SK-N-MC (cell line): ENCODE measurements around the gene TMEM120B.
"Not testable (repeated sequence)": the region's sequence is repeated elsewhere in the genome, so short reads cannot be mapped to it uniquely, and the experiment has no call there.

Experiments
- DNase-seq: peaks from one replicate; pipeline ENCODE4 v3.0.0-alpha.2; 2011; ENCODE audit warnings: low read depth, low spot score
- H3K27ac ChIP-seq: fragments of 200-600 bp; sonication (generic); 2 replicates; pipeline ENCODE4 v1.5.1; 2016; ENCODE audit warnings: mixed run types
- H3K36me3 ChIP-seq: fragments of 200-600 bp; sonication (generic); 2 replicates; pipeline ENCODE4 v1.6.1; 2017; ENCODE audit warnings: antibody characterized with exemption, low read length, mixed read lengths; ENCODE audit not compliant: insufficient read depth
- H3K4me3 ChIP-seq: fragments of 200-600 bp; sonication (generic); 2 replicates; pipeline ENCODE4 v1.5.1; 2016
- H3K9ac ChIP-seq: fragments of 200-600 bp; sonication (generic); 2 replicates; pipeline ENCODE4 v1.8.0; 2017; ENCODE audit warnings: mixed run types, mixed read lengths; ENCODE audit not compliant: insufficient read length
- H3K9me3 ChIP-seq: fragments of 200-600 bp; sonication (generic); 2 replicates; pipeline ENCODE4 v1.6.1; 2017; ENCODE audit warnings: low read depth, mild to moderate bottlenecking, antibody characterized with exemption, low read length, moderate library complexity, mixed read lengths
- EZH2 ChIP-seq: fragments of 200-600 bp; sonication (generic); IDR thresholded peaks from one replicate; pipeline ENCODE4 v1.6.1; 2017; ENCODE audit warnings: antibody characterized with exemption
- FOXP2 ChIP-seq: optimal IDR thresholded peaks from 2 replicates; pipeline ENCODE3; 2011; ENCODE audit warnings: mild to moderate bottlenecking, moderate library complexity; ENCODE audit not compliant: insufficient read depth; ENCODE audit errors: extremely low read length, control extremely low read depth
- POLR2AphosphoS5 ChIP-seq: IDR thresholded peaks from 2 replicates; pipeline ENCODE4 v1.6.1; 2012; ENCODE audit warnings: mild to moderate bottlenecking, low read depth, low read length, borderline replicate concordance

Gene TMEM120B

GRCh38 chr12:121788176-121788818 lies 75.7 kb downstream of the TMEM120B start:
- Histone ChIP-seq H3K9ac (no peak overlapping the region), H3K27ac (no peak overlapping the region), H3K4me3 (no peak overlapping the region), H3K9me3 (no peaks in the 10 kb centered on the region), H3K36me3 (no peaks in the 10 kb centered on the region)
- no peak for DNase-seq
- TF ChIP-seq EZH2 (no peak), POLR2AphosphoS5 (no peak), FOXP2 (no peak)

DNA sequence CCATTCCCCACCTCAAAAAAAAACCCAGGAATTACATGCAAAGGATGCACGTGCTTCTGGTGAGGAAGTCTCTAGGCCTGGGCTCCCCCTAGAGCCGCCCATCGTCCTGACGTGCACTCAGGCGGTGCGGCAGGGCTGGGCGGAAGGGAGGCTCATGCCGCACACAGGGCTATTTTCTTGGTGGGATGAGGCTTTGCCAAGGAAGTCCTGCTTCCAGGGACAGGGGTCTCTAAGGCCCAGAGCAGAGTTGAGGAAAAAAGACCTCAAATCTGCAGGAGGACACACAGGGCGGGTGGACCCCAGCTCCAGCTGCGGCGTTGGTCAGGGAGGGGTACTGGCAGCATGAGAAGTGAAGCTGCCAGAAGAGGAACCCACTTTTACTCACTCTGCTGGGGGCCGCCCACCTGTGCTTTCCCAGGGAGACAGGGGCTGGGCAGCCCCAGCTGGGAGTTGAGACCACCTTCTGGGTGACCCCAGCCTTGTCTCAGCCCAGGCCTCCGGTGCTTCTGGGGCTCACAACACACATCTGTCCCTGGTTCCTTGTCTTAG lies 76.8 kb downstream of the TMEM120B start:
- H3K27ac ChIP-seq, result no peak overlapping the region

DNA sequence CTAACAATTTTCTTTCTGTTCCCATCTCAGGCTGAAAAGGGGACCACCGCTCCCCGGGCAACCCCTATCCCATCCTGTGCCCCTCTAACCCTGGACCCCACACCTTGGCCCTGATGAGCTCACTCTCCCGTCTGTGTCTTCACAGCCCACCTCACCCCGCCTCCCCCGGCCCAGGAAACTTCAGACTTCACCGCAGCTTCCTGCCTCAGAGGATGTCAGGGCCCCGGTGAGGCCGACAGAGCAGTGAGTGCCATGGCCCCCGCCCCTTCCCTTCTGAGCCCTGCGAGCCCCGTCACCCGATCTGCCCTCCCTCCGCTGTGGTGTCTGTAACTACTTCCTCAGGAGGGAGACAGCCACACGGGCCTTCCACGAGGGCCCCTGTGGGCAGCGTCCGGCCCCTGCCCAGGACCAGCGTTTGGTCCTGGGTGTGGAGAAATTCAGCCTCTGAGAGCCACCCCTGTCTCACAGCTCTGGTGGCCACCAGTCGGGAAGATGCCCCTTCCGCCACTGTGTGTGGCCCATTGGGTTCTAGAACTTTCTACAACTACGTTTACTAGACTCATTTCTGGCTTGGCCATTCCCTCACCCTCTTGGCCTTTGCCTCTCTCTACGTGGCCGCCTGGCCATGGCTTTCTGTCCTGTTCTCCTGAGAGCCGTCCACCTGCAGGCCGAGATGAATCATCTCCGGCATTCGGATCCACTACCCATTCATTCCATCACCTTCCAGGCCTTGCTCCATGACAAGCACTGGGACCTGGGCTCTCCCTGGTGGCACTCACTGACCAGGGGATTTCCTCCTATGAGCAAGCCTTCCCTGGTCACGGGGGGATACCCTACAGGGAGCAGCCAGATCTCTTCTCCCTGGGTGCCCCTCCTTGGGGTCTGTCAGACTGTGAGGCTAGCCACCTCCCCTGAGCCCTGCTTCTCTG lies 77.5 kb downstream of the TMEM120B start:
- Histone ChIP-seq H3K9me3 (no peaks in the 10 kb centered on the region), H3K27ac (no peak overlapping the region), H3K4me3 (no peak overlapping the region), H3K9ac (no peak overlapping the region), H3K36me3 (no peaks in the 10 kb centered on the region)
- no peak for TF ChIP-seq FOXP2
- TF ChIP-seq EZH2, result no peak
- TF ChIP-seq POLR2AphosphoS5, result no peak
- DNase-seq, result no peak

More for the DNA sequence above, 76.8 kb downstream of the TMEM120B start:
- TF ChIP-seq FOXP2 (no peak), POLR2AphosphoS5 (no peak), EZH2 (no peak)
- no peak for DNase-seq
- no peaks in the 10 kb centered on the region for H3K9me3 ChIP-seq
- H3K9ac ChIP-seq, result no peak overlapping the region
- H3K36me3 ChIP-seq, result no peaks in the 10 kb centered on the region
- no peak overlapping the region for H3K4me3 ChIP-seq

DNA sequence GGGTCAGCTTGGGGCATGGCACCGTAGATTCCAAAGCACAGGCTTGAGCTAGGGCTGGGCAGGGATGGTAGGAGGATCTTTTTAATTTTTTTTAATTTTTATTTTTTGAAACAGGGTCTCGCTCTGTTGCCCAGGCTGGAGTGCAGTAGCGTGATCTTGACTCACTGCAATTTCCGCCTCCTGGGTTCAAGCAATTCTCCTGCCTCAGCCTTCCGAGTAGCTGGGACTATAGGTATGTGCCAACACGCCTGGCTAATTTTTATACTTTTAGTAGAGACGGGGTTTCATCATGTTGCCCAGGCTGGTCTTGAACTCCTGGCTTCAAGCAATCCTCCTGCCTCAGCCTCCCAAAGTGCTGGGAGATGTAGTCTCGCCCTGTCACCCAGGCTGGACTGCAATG lies 78.2 kb downstream of the TMEM120B start:
- not testable (repeated sequence) for H3K9ac ChIP-seq, H3K27ac ChIP-seq, H3K36me3 ChIP-seq, DNase-seq, H3K4me3 ChIP-seq, H3K9me3 ChIP-seq

- Histone ChIP-seq H3K9ac (no peak overlapping the region), H3K36me3 (no peaks in the 10 kb centered on the region), H3K9me3 (no peaks in the 10 kb centered on the region), H3K4me3 (no peak overlapping the region), H3K27ac (no peak overlapping the region)
- TF ChIP-seq POLR2AphosphoS5, result no peak
- no peak for TF ChIP-seq EZH2
- no peak for TF ChIP-seq FOXP2
- no peak for DNase-seq
Measured at GRCh38 chr12:121791671-121792551, 79.4 kb downstream of the TMEM120B start.

- H3K27ac ChIP-seq, result no peak overlapping the region
- H3K36me3 ChIP-seq, result no peaks in the 10 kb centered on the region; the same call in 1 of the 2 replicates
- no peak for DNase-seq
- TF ChIP-seq FOXP2, result no peak
- no peak overlapping the region for H3K9ac ChIP-seq
- H3K4me3 ChIP-seq, result peak overlapping the region; percentile 94
- no peaks in the 10 kb centered on the region for H3K9me3 ChIP-seq
Measured at GRCh38 chr12:121792607-121793439, 80.3 kb downstream of the TMEM120B start.

DNA sequence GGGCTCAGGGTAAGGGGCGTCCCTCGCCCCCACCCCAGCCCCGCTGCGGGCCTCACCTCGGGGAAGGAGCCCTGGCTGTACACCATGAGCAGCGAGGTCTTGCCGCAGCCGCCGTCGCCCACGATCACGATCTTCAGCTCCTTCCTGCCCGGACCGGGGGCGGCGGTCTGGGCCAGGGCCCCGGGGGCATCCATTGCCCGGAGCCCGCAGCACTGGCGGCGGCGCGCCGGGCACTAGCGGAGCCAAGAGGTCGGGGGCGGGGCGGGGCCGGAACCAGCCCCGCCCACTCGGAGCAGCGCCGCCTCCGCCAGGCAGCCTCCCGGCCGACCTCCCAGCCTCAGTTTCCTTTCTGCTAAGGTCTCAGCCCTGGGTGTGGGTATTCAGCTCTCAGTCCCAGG lies 80.9 kb downstream of the TMEM120B start, which contains the start of gene RHOF:
TSS of gene RHOF (minus strand) at position 249 of the 398 bp plus-strand sequence. CDS start at position 194, 55 bp downstream.
- Histone ChIP-seq H3K9ac (peak within 1 kb of the TSS; percentile 69), H3K27ac (peak within 1 kb of the TSS; percentile 53; the same call in 1 of the 2 replicates), H3K9me3 (no peaks in the 10 kb centered on the region), H3K4me3 (peak within 1 kb of the TSS; percentile 94), H3K36me3 (peaks cover under 1% of the 10 kb centered on the region; the same call in 1 of the 2 replicates)
- no peak for TF ChIP-seq FOXP2
- TF ChIP-seq POLR2AphosphoS5, result no peak
- no peak for TF ChIP-seq EZH2
- no peak for DNase-seq
